Measurements from ENCODE around the gene SLC9A6.

SLC9A6 gene

GRCh38 chrX:135985157-135985972, at the start of gene SLC9A6:
SLC9A6 (plus strand) TSS chrX:135985435; CDS start chrX:135985659, 224 bp downstream.
- FAIRE-seq = no peak

GRCh38 chrX:135944486-135944885, 40.7 kb upstream of the SLC9A6 start:
- no peak for FAIRE-seq

- no peak for FAIRE-seq
Observed at GRCh38 chrX:135951291-135951690, 33.9 kb upstream of the SLC9A6 start.

GRCh38 chrX:135973025-135973547, 12.1 kb upstream of the SLC9A6 start:
- no peak for FAIRE-seq

GRCh38 chrX:135973548-135974278, 11.5 kb upstream of the SLC9A6 start, which contains the start of gene MMGT1:
MMGT1 (minus strand) TSS chrX:135973988; CDS start chrX:135973675, 313 bp downstream.
- no peak for FAIRE-seq

GRCh38 chrX:135974279-135974856, 10.9 kb upstream of the SLC9A6 start:
- FAIRE-seq = no peak

- no peak for FAIRE-seq
Observed at GRCh38 chrX:135975421-135975820, 9.8 kb upstream of the SLC9A6 start.

- no peak for FAIRE-seq
Observed at GRCh38 chrX:135977611-135978010, 7.6 kb upstream of the SLC9A6 start.

GRCh38 chrX:135981010-135981409, 4.2 kb upstream of the SLC9A6 start:
- no peak for FAIRE-seq

GRCh38 chrX:135981668-135982067, 3.6 kb upstream of the SLC9A6 start:
- FAIRE-seq = no peak

GRCh38 chrX:135982860-135983259, 2.4 kb upstream of the SLC9A6 start:
- FAIRE-seq = no peak

GRCh38 chrX:135984256-135984655, 979 bp upstream of the SLC9A6 start:
- FAIRE-seq = no peak

- FAIRE-seq = no peak
Observed at GRCh38 chrX:135984791-135985156, 461 bp upstream of the SLC9A6 start.

GRCh38 chrX:135985973-135986310, 707 bp downstream of the SLC9A6 start:
- FAIRE-seq = no peak

- no peak for FAIRE-seq
Observed at GRCh38 chrX:135988245-135988644, 3.0 kb downstream of the SLC9A6 start.

GRCh38 chrX:136015016-136015415, 29.8 kb downstream of the SLC9A6 start:
- no peak for FAIRE-seq

- no peak for FAIRE-seq
Observed at GRCh38 chrX:136016881-136017280, 31.6 kb downstream of the SLC9A6 start.

GRCh38 chrX:136019226-136019625, 34.0 kb downstream of the SLC9A6 start:
- FAIRE-seq = no peak

GRCh38 chrX:136021160-136021559, 35.9 kb downstream of the SLC9A6 start:
- no peak for FAIRE-seq

GRCh38 chrX:136021903-136022302, 36.7 kb downstream of the SLC9A6 start:
- no peak for FAIRE-seq

- no peak for FAIRE-seq
Observed at GRCh38 chrX:136025091-136025490, 39.9 kb downstream of the SLC9A6 start.

GRCh38 chrX:136028383-136028984, 43.2 kb downstream of the SLC9A6 start:
- peak; percentile 83 for FAIRE-seq

GRCh38 chrX:136029766-136030165, 44.5 kb downstream of the SLC9A6 start:
- FAIRE-seq = no peak
